GM18526 (cell line): ENCODE data around the gene NDUFS8.

ENCODE experiments used
- POLR2A ChIP-seq: IDR thresholded peaks from 3 replicates; pipeline ENCODE4 v1.6.1; 2011; ENCODE audit not compliant: insufficient read length; ENCODE audit errors: extremely low read depth

Gene NDUFS8

DNA sequence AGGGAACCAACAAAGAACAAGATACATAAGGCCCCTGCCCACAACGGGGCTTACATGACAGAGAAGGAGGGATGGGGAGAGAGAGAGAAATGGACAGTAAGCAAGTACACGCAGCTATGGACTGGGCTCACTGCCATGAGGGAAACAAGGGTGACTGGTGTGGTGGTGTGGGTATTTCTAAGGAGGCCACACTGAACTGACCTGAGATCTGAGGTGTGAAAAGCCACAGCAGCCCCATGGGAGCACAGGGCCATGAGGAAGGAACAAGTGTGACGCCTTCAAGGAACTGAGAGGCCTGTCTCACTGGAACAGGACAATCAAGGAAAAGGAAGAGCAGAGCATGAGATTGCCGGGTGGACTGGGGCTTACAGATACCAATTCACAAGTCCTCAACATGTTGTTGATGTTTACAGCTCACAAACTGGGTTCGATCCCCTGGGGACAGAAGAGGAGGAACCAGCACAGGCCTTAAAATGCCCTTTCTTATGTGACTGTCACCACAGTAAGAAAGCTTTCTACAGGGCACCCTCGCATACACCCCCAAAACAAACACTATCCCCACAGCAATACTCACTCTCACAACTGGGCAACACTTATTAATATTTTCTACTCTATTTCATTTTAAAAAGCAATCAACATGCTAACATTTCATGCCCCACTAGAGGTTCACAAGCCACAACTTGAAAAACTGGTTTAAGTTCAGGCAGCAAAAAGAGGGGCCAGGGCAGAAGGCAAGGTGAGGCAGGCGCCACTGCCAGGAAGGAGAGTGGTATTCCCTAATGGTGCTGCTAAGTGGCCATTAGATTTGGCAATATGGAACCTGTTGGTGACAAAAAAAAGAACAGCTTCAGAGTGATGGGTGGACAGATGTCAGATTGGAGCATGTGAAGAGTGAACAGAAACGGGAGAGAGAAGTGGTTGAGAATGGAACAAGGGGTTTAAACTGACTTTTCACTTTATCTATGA lies 47.4 kb downstream of the NDUFS8 start:
- no peak for TF ChIP-seq POLR2A

DNA sequence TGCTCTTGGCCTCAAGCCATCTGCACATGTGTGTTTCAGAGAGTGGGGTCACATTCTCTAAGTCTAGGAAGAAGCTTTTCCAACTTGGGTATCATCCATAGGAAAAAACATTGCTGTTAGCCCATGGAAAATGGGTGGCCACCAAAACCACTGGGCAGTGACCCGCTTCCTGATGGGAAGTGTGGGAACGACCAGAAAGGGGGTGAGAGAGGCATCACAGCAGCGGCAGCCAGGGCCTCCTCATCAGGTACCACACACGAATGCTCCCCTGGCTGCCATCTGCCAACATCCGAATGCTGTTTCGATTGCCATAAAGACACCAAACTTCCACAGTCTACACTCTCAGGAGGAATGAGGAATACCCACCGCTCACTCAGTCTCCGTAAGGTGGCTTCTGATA lies 50.4 kb downstream of the NDUFS8 start:
- TF ChIP-seq POLR2A = no peak

DNA sequence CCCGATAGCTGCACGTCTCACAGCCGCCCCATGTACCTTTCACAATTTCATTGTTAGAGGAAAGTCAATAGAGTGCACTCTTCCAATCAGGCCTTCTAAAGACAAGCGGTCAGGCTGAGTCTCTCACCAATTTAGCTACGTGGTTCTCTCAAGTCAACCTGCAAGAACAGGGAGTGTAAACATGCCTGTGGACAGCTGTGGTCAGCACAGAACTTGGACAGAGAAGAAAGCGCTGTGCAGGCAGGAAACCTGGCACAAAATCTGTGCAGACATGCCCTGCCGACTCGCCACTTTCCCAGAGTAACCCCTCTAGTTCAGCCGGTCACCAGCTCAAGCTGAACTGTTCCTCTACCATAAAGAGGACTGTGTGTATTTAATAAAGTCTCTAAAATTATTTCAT lies 51.2 kb downstream of the NDUFS8 start:
- TF ChIP-seq POLR2A = no peak

DNA sequence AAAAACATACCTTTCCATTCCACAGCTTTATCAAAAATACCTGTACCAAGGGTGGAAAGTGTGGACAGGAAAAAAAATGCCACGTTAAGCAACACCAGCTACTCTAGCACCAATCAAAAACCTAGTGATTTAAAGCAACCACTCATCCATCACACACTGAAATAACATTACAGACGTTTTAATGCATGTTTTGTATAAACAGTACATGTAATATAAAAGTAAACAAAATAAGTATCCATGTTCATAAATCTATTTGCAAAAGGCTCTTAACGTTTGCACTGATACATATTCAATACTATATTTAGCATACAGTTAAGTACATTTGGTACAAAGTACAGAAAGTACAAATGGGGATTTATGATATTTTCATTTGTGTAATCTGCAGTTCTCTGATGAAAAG lies 52.0 kb downstream of the NDUFS8 start:
- no peak for TF ChIP-seq POLR2A

DNA sequence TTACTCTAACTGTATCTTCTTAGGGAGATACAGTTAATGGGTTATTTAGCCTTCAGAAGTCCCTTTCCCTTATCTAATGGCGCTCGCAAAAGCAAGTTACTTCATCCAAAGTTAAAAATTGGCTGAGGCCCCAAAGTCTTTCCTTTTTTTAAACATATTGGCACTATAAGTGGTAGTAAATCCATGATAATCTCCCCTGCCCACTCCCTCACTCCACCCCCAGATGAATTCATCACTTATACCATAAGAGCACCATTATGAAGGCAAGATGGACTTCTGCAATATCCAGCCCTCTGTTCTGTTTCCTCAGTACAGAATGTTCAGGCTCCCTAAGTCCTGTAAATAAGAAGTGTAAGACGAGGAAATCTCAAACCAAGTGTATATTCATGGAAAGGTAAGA lies 53.0 kb downstream of the NDUFS8 start:
- TF ChIP-seq POLR2A = no peak
